Activated naive CD8-positive, alpha-beta T cell treated with anti-CD3 and anti-CD28 coated beads for 36 hours (primary cell): ENCODE results near the gene HNRNPR. TPM values are rescaled to one million over a fixed set of nuclear protein-coding genes. Genes with fewer than 3 reads are reported as not detected.
A peak's percentile ranks its signal among the peaks of the same experiment; 100 is the strongest.
"Not testable (repeated sequence)": the region's sequence is repeated elsewhere in the genome, so short reads cannot be mapped to it uniquely, and the experiment has no call there.

Experiments used
- DNase-seq: peaks from one replicate; pipeline ENCODE4 v3.0.0; 2021
- H3K27ac Mint-ChIP-seq: one replicate; pipeline ENCODE4 v1.8.0; 2022; ENCODE audit warnings: mild to moderate bottlenecking, moderate library complexity, mixed read lengths
- H3K27me3 Mint-ChIP-seq: one replicate; pipeline ENCODE4 v1.8.0; 2022; ENCODE audit warnings: mild to moderate bottlenecking, mixed read lengths
- H3K36me3 Mint-ChIP-seq: one replicate; pipeline ENCODE4 v1.8.0; 2021; ENCODE audit warnings: mild to moderate bottlenecking, mixed read lengths
- H3K4me1 Mint-ChIP-seq: one replicate; pipeline ENCODE4 v1.8.0; 2021; ENCODE audit warnings: mixed read lengths
- H3K4me3 Mint-ChIP-seq: one replicate; pipeline ENCODE4 v1.8.0; 2022; ENCODE audit warnings: mild to moderate bottlenecking, moderate library complexity, mixed read lengths
- H3K9me3 Mint-ChIP-seq: one replicate; pipeline ENCODE4 v1.8.0; 2022; ENCODE audit warnings: mixed read lengths
- total RNA-seq, 2 experiments: library from RNA; stranded (reverse); gene quantifications; one replicate each; pipeline ENCODE4 v1.2.3, GENCODE V29; 2021

Gene HNRNPR
- total RNA-seq, result 100 to 1,000 TPM; 207 to 212 TPM

DNA sequence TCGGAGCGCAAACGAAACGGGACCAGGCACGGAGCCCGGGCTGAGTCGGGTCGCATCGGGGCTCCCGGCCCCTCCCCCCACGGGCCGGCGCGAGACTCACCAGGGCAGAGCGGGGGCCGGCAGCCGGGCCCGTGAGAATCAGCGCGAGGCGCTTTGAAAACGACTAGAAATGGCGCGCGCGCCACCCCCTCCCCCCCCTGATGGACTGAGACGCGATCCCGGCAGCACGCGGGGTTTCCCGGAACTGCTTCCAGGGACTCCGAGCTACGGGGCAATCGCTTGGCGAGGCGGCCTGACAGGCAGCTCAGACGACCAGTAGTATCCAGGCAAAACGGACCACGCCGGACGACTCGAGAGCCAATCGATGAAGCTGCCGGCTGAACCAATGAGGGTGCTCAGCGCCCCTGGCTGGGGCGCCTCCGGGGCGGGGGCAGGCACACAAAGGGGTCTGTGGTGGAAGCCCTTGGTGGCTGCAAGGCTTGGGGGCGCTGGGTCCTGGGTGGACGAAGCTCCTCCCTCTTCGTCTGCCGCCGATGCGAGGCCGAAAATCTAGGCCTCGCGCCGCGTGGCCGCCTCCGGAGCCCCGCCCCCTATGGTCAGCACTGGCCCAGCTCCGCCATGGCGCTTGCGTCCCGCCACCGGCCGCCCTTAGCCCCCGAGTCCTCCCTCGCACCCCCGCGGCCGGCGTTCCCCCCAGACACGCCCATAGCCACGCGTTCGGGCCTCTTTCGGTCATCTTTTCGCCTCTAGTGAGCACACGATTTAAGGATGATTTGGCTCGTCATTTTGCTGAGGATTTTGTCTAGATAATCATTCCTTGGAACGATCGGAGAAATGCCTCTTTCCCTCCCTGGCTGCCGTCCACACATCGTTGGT, at the start of gene HNRNPR:
Gene HNRNPR, minus strand, starts transcription at position 174 of the 876 bp plus-strand sequence. CDS start 3,276 bp downstream, outside the sequence.
- H3K27me3 Mint-ChIP-seq, result no peaks in the 10 kb centered on the region
- peak within 1 kb of the TSS; percentile 94 for H3K27ac Mint-ChIP-seq
- H3K9me3 Mint-ChIP-seq, result no peaks in the 10 kb centered on the region
- peak within 1 kb of the TSS; percentile 91 for H3K4me3 Mint-ChIP-seq
- peak; percentile 99 for DNase-seq
- H3K4me1 Mint-ChIP-seq, result peaks cover 37% of the 10 kb centered on the region
- H3K36me3 Mint-ChIP-seq, result peaks cover 31% of the 10 kb centered on the region

DNA sequence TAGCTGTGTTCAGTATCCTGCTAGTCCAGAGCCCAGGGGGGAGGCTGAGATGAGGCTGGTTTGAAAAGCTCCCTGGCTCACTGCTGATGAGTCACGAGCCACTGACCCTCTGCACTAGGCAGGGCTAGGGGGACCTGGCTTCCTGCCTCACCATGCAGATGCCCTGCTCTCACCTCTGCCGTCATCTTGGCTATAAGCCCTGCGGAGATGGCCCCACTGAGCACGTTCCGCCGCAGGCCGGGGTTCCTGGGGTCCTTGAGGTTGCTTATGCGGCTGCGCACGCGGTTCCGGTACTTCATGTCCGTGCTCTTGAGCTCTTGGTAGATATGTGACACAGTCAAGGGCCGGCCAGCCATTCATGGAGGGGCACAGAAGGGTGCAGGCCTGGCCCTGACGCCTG, 49.6 kb upstream of the HNRNPR start:
- no peak for DNase-seq
- Mint-ChIP-seq H3K9me3 (no peaks in the 10 kb centered on the region), H3K27ac (no peak overlapping the region), H3K4me1 (peaks cover 6% of the 10 kb centered on the region), H3K4me3 (no peak overlapping the region), H3K27me3 (no peaks in the 10 kb centered on the region), H3K36me3 (no peaks in the 10 kb centered on the region)

DNA sequence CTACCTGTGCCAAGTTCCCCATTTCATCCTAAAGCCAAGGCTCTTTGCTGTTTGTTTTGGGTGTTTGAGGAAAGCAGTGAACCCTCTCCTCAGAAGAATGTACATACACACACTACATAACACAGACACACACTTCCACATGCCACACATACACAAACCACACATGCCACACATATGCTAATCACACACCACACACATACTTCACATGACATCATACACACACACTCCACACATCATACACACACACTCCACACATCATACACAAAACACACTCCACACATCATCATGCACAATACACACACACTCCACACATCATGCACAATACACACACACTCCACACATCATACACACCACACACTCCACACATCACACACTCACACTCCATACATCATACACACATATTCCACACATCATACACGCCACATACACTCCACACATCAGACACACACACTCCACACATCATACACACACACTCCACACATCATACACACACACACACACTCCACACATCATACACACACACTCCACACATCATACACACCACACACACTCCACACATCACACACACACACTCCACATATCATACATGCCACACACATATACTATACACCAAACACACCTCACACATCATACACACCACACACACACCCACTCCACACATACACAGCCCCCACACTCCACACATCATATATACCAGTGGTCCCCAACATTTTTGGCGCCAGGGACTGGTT, 48.2 kb upstream of the HNRNPR start:
- no peak overlapping the region for H3K27ac Mint-ChIP-seq
- no peaks in the 10 kb centered on the region for H3K36me3 Mint-ChIP-seq
- peaks cover 6% of the 10 kb centered on the region for H3K4me1 Mint-ChIP-seq
- H3K4me3 Mint-ChIP-seq, result no peak overlapping the region
- H3K9me3 Mint-ChIP-seq, result no peaks in the 10 kb centered on the region
- no peaks in the 10 kb centered on the region for H3K27me3 Mint-ChIP-seq
- DNase-seq, result no peak

DNA sequence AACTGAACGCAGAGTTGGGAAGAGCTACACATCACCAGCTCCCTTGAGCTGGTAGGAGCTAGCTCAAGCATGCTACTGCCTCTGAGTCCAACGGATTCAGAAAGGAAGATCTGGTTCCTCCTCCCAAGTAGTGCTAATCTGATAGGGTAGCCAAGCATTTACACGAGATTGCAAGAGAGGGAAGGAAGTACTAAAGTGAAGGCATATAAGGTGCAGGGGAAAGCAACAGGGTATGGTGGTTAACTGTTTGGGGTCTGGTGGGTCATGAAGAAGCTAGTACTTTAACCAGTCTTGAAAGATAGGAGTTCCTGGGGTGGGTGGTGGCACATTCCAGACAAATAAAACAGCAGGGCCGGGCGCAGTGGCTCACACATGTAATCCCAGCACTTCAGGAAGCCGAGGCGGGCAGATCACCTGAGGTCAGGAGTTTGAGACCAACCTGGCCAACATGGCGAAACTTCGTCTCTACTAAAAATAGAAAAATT, 45.8 kb upstream of the HNRNPR start:
- Mint-ChIP-seq H3K27me3 (no peaks in the 10 kb centered on the region), H3K4me3 (no peak overlapping the region), H3K9me3 (no peaks in the 10 kb centered on the region), H3K4me1 (no peaks in the 10 kb centered on the region), H3K27ac (no peak overlapping the region), H3K36me3 (no peaks in the 10 kb centered on the region)
- no peak for DNase-seq

DNA sequence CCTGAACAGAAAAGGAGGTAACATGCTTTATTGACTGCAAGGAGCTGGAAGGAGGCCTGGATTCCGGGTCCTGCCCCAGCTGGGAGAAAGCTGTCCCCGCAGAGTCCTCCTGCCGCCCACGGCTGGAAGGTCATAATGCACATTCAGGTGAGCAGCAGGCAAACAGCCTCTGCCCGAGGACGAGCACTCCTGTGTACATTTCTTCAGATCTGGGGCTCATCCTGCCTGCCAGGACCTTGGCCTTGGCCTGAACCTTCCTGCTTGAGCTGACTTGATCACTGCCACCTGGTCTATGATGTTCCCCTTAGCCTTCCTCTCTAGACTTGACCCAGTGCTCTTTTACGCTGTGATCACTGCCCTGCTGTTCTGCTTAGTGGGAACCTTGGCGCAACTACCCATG, 43.4 kb upstream of the HNRNPR start:
- H3K4me3 Mint-ChIP-seq, result no peak overlapping the region
- H3K9me3 Mint-ChIP-seq, result no peaks in the 10 kb centered on the region
- no peaks in the 10 kb centered on the region for H3K27me3 Mint-ChIP-seq
- no peaks in the 10 kb centered on the region for H3K36me3 Mint-ChIP-seq
- H3K27ac Mint-ChIP-seq, result no peak overlapping the region
- H3K4me1 Mint-ChIP-seq, result no peaks in the 10 kb centered on the region
- no peak for DNase-seq

DNA sequence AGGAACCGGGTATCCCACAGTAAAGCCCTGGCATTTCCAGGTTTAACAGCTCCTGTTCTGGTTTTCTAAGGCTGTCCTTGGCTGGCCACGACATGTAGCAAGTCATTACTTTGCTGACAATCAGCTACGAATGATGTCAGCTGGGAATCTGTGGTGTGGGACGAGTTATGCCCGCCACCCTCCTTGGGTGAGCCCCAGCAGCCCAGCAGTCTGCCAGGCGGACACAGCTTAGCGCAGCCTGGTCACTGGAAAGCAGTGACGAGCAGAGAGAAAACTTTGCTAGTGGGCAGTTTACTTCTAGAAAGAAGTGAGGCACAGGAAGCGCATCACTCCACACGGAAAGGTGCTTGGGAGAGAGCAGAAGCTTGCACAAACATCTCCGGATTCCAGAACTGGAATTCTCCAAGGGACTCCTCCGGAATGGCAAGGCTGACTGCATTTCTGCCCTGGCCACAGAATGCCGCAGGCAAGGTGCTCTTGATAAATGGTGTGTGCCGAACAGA, 41.1 kb upstream of the HNRNPR start:
- Mint-ChIP-seq H3K27me3 (no peaks in the 10 kb centered on the region), H3K4me3 (no peak overlapping the region), H3K36me3 (no peaks in the 10 kb centered on the region), H3K27ac (no peak overlapping the region), H3K9me3 (no peaks in the 10 kb centered on the region), H3K4me1 (no peaks in the 10 kb centered on the region)
- DNase-seq, result no peak

DNA sequence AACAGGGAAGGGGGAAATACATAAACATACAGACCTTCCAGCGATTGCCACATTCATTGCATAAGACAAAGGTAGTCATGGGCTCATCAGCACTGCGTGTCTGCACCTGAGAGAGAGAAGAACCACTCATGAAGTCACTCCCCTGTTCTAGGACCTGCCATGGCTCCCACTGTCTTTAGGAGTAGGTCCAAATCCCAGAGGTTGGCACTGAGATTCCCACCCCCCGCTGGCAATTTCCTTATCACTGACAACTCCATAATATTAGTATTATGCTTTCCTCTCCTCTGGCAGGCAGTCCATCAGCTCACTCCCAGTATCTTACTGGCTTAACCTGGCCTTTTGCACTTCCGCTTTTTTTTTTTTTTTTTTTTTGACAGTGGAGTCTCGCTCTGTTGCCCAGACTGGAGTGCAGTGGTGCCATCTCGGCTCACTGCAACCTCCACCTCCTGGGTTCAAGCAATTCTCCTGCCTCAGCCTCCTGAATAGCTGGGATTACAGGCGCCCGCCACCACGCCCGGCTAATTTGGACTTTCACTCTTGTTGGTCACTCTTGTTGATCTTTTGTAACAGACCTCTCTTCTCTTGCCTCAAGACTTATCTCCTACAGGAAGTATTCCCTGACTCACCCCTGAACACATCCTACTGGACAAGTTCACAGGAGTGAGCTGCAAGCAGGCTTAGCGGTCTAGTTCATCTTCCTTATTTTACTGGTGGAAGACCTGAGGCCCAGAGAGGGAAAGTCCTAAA, 40.4 kb upstream of the HNRNPR start:
- no peak overlapping the region for H3K4me3 Mint-ChIP-seq
- H3K27ac Mint-ChIP-seq, result no peak overlapping the region
- no peaks in the 10 kb centered on the region for H3K36me3 Mint-ChIP-seq
- H3K4me1 Mint-ChIP-seq, result no peaks in the 10 kb centered on the region
- no peak for DNase-seq
- no peaks in the 10 kb centered on the region for H3K9me3 Mint-ChIP-seq
- H3K27me3 Mint-ChIP-seq, result no peaks in the 10 kb centered on the region

DNA sequence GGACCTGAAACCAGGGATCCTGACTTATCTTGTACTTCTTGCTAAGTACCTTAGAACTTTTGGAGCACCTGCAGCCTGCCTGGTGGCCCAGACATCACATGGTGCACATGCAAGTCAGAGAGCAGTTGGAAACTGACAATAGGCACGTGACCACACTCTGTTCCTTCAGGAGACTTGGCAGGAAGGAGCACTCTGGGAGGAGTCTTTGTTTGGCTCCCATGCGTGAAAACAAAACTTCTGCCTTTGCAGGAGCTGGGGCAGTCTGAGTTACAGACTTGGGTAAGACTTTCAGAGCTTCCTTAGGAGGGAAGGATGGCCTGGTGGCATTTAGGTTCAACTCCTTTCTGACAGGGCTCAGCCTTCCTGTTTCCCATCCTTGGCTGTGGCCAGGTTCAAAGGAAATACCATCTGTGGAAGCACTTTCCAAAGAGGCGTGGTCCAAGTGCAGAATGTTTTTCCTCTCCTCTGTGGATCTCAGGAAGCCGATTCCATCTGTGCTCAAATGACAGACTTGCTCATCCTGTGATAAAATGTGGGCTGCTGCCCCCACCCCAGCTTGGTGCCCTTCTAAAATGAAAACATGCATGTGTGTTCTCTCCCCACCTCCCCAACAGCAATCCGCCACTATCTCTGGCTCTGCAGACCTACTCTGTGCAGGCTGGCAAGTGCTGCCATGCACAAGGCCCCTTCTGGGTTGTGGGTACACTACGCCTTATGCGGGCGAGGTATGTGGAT, 39.7 kb upstream of the HNRNPR start:
- Mint-ChIP-seq H3K27ac (no peak overlapping the region), H3K9me3 (no peaks in the 10 kb centered on the region), H3K4me1 (no peaks in the 10 kb centered on the region), H3K36me3 (no peaks in the 10 kb centered on the region), H3K27me3 (no peaks in the 10 kb centered on the region), H3K4me3 (no peak overlapping the region)
- no peak for DNase-seq

DNA sequence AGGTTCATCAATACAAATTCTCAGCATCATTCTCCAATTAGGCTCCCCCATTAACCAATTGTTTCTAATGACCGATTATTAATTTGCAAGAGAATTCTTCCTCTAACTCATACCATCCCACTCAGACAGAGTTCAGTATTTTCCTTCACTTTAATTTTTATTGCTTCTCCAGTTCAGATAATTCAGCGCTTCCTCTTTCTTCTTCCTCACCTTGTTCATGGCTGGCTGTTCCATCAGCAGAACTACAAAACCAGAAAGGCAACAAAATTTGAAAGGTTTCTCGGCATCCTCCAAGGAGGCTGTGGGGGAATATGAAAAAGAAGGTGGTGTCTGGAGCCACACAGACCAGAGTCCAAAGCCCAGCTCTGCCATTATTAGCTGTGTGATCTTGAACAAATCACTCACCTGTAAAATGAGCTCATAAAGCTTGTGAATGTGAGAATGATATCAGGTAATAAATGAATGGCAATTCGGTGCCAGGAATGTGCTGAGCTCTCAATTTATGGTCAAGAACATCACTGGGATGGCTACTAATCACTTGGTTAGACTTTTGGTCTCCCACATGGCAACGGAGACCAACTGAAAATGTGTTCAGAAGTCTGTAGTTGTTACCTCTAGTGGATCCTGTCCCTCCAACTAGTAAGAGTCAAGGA, 37.3 kb upstream of the HNRNPR start:
- no peaks in the 10 kb centered on the region for H3K27me3 Mint-ChIP-seq
- no peaks in the 10 kb centered on the region for H3K9me3 Mint-ChIP-seq
- H3K27ac Mint-ChIP-seq, result no peak overlapping the region
- no peaks in the 10 kb centered on the region for H3K4me1 Mint-ChIP-seq
- DNase-seq, result no peak
- H3K4me3 Mint-ChIP-seq, result no peak overlapping the region
- H3K36me3 Mint-ChIP-seq, result no peaks in the 10 kb centered on the region

DNA sequence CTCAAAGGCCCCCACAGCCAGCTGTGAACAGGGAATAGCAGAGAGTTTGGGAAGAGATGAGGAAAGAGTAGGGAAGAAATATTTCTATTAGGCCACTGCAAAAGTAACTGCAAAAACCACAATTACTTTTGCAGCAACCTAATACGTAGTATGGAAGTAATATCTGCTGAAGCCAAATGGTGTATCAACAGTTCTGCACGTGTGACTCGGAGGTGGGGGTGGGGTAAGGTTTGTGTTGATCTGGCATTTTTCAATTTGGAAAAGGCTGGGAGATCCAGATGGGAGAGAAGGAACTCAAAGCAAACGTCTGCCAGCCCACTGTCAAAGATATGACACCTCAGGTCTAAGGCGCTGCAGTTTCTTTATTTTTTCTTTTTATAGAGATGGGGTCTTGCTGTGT, 36.6 kb upstream of the HNRNPR start:
- H3K36me3 Mint-ChIP-seq, result no peaks in the 10 kb centered on the region
- DNase-seq, result no peak
- H3K9me3 Mint-ChIP-seq, result no peaks in the 10 kb centered on the region
- H3K27me3 Mint-ChIP-seq, result no peaks in the 10 kb centered on the region
- no peak overlapping the region for H3K4me3 Mint-ChIP-seq
- H3K27ac Mint-ChIP-seq, result no peak overlapping the region
- H3K4me1 Mint-ChIP-seq, result no peaks in the 10 kb centered on the region

DNA sequence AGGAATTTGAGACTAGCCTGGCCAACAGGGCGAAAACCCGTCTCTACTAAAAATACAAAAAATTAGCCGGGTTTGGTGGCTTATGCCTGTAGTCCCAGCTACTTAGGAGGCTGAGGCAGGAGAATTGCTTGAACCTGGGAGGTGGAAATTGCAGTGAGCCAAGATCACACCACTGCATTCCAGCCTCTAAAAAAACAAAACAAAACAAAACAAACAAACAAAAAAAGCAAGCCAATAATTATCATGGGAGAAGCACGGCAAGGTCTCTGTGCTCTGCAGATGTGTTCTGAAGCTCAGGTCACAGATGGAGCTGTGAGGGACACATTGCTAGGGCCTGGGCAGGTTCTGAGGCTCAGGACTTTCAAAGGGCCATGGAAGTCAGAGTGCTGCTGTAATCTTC, 36.2 kb upstream of the HNRNPR start:
- H3K4me1 Mint-ChIP-seq, H3K4me3 Mint-ChIP-seq, H3K27ac Mint-ChIP-seq, H3K9me3 Mint-ChIP-seq, H3K27me3 Mint-ChIP-seq, H3K36me3 Mint-ChIP-seq, DNase-seq: not testable (repeated sequence)

DNA sequence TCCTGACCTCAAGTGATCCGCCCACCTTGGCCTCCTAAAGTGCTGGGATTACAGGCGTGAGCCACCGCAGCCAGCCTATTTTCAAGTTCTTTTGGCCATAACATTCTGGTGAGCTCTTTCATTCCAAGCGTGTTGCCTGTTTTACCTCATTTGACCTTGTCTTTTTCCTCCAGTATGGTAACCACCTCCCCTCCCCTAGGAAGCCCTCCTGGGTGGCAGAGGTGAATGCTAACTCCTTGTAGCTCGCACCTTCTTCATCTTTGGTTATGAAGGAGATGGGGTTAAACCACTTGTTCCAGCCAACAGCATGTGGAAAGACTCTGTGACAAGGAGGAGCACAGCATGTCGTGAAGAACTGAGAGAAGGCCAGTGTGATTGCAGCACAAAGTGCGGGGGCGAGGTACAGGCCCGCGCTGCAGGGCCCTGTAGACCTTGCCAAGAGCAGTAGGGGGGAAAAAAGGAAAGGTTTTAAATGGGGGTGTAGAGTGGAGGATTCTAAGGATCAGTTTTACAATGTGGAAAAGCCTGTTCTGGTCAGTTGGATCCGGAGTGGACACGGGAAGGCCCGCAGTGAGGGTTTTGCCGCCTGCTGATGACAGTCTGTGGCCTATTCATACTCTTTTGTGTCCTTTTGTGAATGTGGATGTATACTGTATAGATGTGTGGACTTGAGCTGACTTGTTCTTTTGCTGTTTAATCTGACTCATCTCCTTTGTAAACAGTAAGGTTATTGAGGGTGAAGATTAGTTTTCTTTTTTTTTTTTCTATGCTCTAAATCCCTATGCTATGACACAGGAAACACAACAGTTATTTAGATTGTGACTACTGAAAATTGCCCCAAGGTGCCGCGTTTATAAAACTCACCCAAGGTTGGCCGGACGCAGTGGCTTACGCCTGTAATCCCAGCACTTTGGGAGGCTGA, 33.1 kb upstream of the HNRNPR start:
- no peak overlapping the region for H3K4me3 Mint-ChIP-seq
- DNase-seq, result no peak
- H3K36me3 Mint-ChIP-seq, result peaks cover 4% of the 10 kb centered on the region
- H3K27me3 Mint-ChIP-seq, result no peaks in the 10 kb centered on the region
- peak overlapping the region; percentile 4 for H3K27ac Mint-ChIP-seq
- no peaks in the 10 kb centered on the region for H3K4me1 Mint-ChIP-seq
- no peaks in the 10 kb centered on the region for H3K9me3 Mint-ChIP-seq

DNA sequence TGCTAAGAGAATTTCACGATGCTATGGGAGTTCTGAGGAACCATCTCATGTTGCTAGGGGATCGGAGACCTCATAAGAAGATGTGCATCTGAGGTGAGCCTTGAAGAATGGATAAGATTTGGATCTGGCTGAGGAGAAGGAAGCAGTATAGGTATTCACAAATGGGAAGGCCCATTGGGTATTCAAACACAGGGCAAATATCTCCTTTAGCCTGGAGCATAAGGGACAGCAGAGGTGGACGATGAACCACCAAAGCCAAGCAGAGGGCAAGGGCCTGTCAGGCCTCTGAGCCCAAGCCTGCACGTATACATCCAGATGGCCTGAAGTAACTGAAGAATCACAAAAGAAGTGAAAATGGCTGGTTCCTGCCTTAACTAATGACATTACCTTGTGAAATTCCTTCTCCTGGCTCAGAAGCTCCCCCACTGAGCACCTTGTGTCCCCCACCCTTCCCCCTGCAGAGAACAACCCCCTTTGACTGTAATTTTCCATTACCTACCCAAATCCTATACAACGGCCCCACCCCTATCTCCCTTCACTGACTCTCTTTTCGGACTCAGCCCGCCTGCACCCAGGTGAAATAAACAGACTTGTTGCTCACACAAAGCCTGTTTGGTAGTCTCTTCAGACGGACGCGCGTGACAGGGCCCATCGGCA, 30.1 kb upstream of the HNRNPR start:
- H3K27ac Mint-ChIP-seq, H3K4me3 Mint-ChIP-seq, DNase-seq, H3K36me3 Mint-ChIP-seq, H3K9me3 Mint-ChIP-seq, H3K27me3 Mint-ChIP-seq: not testable (repeated sequence)
- H3K4me1 Mint-ChIP-seq, result peaks cover 16% of the 10 kb centered on the region
